ENCODE measurements around the gene ZNF830. TPM values are rescaled to one million over a fixed set of nuclear protein-coding genes. Genes with fewer than 3 reads are reported as not detected.

Gene ZNF830
- total RNA-seq, 2 donors from 2014 or later, result 12.6 to 14.3 TPM

DNA sequence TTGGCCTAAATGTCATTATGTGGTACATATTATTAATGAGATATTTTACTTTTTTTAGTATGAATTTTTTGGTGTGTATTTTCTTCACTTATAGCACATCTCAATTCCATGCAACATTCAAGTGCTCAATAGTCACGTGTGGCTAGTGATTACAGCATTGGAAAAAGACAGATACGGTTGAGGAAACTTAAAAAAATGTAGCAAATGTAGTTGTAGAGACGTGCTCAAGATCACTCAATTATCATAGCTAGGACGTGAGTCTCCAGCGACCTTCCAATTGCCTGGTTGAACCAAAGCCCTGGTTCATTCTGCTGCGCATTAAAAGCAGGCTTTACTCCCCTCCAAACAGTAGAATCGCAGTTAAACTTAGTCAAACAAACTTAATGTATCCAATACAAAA, 17.8 kb downstream of the ZNF830 start:
- H3K36me3 ChIP-seq, result no peaks in the 10 kb centered on the region
- no peaks in the 10 kb centered on the region for H3K9me3 ChIP-seq
- no peak overlapping the region for H3K4me3 ChIP-seq
- no peak overlapping the region for H3K27ac ChIP-seq
- DNase-seq, result no peak
- TF ChIP-seq, protein P1, sequence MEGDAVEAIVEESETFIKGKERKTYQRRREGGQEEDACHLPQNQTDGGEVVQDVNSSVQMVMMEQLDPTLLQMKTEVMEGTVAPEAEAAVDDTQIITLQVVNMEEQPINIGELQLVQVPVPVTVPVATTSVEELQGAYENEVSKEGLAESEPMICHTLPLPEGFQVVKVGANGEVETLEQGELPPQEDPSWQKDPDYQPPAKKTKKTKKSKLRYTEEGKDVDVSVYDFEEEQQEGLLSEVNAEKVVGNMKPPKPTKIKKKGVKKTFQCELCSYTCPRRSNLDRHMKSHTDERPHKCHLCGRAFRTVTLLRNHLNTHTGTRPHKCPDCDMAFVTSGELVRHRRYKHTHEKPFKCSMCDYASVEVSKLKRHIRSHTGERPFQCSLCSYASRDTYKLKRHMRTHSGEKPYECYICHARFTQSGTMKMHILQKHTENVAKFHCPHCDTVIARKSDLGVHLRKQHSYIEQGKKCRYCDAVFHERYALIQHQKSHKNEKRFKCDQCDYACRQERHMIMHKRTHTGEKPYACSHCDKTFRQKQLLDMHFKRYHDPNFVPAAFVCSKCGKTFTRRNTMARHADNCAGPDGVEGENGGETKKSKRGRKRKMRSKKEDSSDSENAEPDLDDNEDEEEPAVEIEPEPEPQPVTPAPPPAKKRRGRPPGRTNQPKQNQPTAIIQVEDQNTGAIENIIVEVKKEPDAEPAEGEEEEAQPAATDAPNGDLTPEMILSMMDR (IDR thresholded peaks at IDR 0.05), result no peak
- no peaks in the 10 kb centered on the region for H3K27me3 ChIP-seq
- H3K4me1 ChIP-seq, result no peaks in the 10 kb centered on the region
- no peak overlapping the region for H3K9ac ChIP-seq (ENCODE audit: low read depth in 2 of 2, low read length in 2 of 2)
- intact Hi-C loops (cut with DNase I), result no loop called here

DNA sequence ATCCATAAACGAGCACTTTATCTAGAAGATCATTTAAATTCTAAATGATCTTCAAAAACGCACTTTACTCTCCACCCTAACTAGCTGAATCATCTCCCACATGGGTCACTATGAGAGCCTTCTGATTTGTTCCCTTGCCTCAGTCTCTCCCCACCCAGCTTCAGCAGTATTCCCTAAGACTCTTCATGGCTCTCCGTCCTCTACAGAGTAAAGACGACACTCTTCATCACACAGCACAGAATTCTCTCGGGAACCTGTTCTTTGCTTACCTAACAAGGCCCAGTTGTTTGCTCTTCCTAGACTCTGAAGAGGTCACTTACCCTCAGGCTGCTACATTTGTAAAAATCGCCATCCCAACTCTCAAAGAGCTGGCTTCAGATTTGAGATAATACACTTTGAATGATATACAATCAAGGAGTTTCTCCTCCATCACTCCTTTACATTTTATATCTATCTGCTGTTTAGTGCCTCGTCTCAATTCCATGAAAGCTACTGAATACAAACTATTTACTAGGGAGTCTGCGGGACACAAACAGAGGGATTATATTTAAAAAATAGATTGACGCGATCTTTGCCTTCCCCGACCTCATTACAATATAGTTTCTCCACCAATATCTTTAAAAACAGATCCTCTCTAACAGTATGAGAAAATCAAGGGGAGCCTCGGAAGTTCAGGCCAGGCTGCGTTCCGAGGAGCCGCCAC, 18.5 kb downstream of the ZNF830 start:
- DNase-seq, result no peak
- H3K9ac ChIP-seq (ENCODE audit: low read depth in 2 of 2, low read length in 2 of 2), result peak overlapping the region; percentile 48 to 89
- H3K27me3 ChIP-seq, result no peaks in the 10 kb centered on the region
- peak overlapping the region; percentile 92 for H3K4me3 ChIP-seq
- no peaks in the 10 kb centered on the region for H3K36me3 ChIP-seq
- TF ChIP-seq, protein P1 (IDR thresholded peaks at IDR 0.05), result no peak
- no peaks in the 10 kb centered on the region for H3K9me3 ChIP-seq
- H3K27ac ChIP-seq, result peak overlapping the region; percentile 99
- H3K4me1 ChIP-seq, result no peaks in the 10 kb centered on the region
- intact Hi-C loops (cut with DNase I), result no loop called here

DNA sequence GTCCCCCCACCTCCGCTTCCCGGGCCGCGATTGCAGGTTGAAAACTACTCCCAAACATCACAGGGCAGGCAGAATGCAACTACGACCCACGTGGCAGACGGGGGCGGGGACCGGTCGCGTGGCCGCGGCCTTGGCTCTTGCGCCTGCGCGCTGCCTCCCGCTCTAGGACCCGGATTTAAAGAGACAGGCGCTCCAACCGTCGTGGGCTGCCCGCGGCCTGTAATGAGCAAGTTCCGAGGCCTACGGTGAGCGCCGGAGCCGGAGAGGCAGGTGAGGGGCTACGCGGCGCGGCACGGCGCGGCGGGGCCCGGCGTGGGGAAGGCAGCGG, 19.0 kb downstream of the ZNF830 start, which contains the start of gene LIG3:
Gene LIG3 (plus strand): TSS at position 160 of the 328 bp plus-strand sequence. CDS start 2,494 bp downstream, outside the sequence.
- Histone ChIP-seq H3K4me3 (peak within 1 kb of the TSS; percentile 92), H3K9me3 (no peaks in the 10 kb centered on the region), H3K4me1 (no peaks in the 10 kb centered on the region), H3K36me3 (no peaks in the 10 kb centered on the region), H3K27ac (peak within 1 kb of the TSS; percentile 99), H3K9ac (ENCODE audit: low read depth in 2 of 2, low read length in 2 of 2) (peak within 1 kb of the TSS; percentile 89 to 99), H3K27me3 (no peaks in the 10 kb centered on the region)
- TF ChIP-seq, protein P1 (IDR thresholded peaks at IDR 0.05), result no peak
- peak; percentile 95 for DNase-seq
- intact Hi-C loops (cut with DNase I), result no loop called here

DNA sequence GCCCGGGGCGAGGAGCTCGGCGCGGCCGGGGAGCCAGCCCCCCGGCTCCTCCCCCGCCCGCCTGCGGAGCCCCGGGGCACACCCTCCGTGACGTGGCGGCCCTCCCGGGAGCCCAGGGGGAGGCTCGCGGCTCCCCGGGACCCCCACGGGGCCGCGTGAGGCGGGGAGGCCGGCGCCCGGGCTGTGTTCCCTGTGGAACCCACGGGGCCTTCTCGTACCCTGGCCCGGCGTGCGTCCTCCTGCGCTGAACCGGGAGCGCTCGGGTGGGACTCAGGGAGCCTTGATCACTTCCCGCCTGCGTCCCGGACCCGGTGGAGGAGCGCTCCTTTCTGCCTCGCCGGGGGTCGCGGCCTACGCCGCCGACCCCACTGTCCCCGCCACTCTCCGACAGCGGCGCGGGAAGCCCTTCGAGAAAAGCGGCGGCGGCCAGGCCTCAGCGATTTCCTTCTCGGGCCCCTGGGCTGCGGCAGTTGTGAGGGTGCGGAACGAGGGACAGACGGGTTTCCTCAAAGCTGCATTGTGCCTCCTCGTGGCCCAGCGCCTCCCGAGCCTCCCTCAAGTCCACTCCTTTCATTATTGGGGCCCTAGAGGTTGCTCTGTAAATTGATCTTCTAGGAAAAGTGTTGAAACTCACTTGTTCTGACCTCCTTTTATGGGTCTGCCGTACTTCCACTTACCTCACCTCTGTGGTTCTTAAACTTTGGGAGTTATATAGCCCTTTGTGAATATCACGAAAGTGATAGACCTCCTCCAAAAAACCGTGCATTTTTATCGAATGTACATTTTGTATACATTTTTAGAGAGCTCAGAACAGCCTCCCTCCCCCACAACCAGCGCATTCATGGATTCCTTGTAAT, 19.6 kb downstream of the ZNF830 start:
- TF ChIP-seq, protein P1 (IDR thresholded peaks at IDR 0.05), result no peak
- Histone ChIP-seq H3K9me3 (no peaks in the 10 kb centered on the region), H3K9ac (ENCODE audit: low read depth in 2 of 2, low read length in 2 of 2) (peak overlapping the region; percentile 89 to 99), H3K27ac (peak overlapping the region; percentile 99), H3K27me3 (no peaks in the 10 kb centered on the region), H3K4me1 (no peaks in the 10 kb centered on the region), H3K4me3 (peak overlapping the region; percentile 92), H3K36me3 (no peaks in the 10 kb centered on the region)
- intact Hi-C loops (cut with DNase I), result no loop called here
- peak; percentile 71 for DNase-seq

DNA sequence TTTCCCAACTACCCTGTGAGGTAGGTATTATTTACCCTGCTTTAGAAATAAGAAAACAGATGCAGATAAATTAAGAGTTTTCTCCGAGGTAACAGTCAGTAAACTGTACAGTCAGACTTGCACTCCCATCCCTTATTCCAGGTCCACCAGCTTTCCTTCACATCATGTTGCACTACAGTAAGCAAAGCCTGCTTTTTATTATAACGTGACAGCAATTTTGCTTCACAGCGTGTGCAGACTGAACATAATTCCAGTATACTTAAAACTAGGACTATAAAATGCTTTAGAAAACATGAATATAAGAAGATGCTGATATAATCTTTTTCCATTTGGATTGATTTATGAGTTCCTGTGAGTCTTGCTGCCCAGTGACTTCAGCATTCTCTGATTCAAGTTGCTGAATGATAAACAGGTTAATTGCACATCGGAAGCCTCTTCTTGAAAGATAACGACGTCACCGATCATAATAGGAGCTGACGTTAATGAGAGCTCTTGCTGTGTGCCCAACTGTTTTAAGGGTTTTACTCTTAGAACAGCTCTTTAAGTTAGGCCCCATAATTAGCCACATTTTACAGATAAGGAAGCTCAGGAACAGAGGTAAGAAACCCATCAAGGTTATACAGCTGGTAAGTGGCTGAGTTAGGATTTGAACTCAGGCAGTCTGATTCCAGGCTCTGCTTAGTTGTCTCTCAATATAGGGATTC, 20.4 kb downstream of the ZNF830 start:
- H3K27ac ChIP-seq, result peak overlapping the region; percentile 99
- no peaks in the 10 kb centered on the region for H3K27me3 ChIP-seq
- peak overlapping the region; percentile 89 to 99 for H3K9ac ChIP-seq (ENCODE audit: low read depth in 2 of 2, low read length in 2 of 2)
- H3K9me3 ChIP-seq, result no peaks in the 10 kb centered on the region
- TF ChIP-seq, protein P1 (IDR thresholded peaks at IDR 0.05), result no peak
- no peaks in the 10 kb centered on the region for H3K4me1 ChIP-seq
- no peaks in the 10 kb centered on the region for H3K36me3 ChIP-seq
- intact Hi-C loops (cut with DNase I), result no loop called here
- H3K4me3 ChIP-seq, result peak overlapping the region; percentile 92
- DNase-seq, result no peak
